ENCODE data around the gene ABHD1.

The ABHD1 gene

GRCh38 chr2:27138111-27138510 lies 14.5 kb downstream of the ABHD1 start:
- DNase-seq = no peak

DNA sequence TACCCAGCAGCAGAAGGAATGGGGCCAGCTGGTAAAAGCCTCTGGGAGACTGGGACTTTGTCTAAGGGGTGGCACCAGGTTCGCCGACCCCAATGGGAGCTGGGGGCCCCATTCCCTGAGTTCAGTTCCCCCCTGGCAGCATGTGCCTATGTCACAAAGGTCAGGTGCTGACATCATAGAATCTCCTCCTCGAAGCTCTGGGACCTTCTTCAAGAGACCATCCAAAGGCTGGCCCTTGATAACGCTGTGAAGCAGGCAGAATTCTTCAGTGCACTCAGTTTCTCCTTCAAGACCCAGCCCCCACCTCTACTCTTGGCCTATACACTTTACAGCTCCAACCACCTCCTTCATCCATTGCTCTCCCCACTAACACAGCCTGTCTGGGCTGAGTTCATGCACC lies 15.7 kb downstream of the ABHD1 start, which contains the start of gene PRR30:
Gene PRR30 (minus strand): TSS at position 101 of the 400 bp plus-strand sequence. CDS start 1,081 bp downstream, outside the sequence.
- DNase-seq = no peak

DNA sequence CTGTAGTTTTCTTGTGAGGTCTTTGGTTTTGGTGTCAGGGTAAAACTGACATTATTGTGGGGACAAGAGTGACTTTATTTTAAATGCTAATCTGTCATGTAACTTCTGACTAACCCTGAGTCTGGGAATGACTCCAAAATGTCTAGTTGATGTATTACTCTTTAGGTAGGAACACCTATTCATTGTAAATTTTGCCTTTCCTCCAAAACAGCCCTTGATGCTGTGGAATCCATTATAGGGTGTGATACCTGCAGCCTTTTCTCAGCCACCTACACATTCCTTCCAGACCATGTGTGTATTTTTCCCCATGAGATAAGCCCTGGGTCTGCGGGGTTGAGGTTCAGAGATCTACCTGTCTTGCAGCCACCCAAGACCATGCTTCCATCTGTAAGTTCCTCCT lies 19.7 kb downstream of the ABHD1 start:
- DNase-seq = no peak

GRCh38 chr2:27145682-27146081 lies 22.1 kb downstream of the ABHD1 start:
- DNase-seq = no peak

DNA sequence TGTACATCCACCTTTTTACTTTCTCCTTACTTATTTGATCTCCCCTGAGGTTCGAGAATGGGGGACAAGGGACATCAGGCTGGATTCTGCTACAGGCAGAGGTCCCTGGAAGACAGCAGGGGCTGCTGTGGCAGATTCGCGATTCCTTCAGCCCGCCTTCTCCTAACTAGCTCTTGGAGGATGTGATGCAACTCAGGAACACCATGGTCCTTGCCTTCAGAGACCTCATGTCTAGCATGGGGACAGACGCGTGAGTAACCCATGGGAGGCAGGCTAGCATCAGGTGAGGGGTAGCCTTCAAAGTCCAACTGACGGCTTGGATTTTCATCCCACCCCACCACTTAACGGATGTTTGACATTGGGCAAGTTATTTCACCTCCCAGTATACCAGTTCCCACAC lies 24.3 kb downstream of the ABHD1 start:
- no peak for DNase-seq

DNA sequence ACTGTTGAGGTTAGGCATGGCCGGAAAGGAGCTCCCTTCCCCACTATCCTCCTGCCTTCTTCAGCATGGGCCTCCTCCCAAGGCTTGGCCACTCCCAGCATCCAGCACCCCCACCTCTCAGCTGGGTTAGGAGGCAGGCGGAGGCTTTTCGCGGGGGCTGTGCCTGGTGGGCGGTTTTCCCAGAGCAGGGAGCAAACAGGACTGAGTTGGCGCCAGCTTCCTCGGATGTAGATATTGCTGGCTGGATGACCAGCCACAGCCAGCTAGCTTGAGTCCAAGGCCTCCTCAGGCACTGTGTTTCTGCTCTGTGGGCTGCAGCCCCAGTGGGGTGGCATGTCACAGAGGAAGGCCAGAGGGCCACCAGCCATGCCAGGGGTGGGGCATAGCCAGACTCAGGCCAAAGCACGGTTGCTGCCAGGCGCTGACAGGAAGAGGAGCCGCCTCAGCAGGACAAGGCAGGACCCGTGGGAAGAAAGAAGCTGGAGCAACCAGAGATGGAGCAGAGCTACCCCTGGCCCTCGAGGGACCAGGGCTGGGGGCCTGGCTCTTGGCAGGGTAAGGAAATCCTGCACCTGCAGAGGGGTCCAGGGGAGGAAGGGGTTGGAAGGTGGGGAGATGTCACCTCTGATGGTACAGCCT lies 25.3 kb downstream of the ABHD1 start, which contains the start of gene TCF23:
Gene TCF23 (plus strand): TSS at position 204 of the 639 bp plus-strand sequence. CDS start 130 bp downstream, at position 334.
- DNase-seq = no peak

- DNase-seq = no peak
Measured at GRCh38 chr2:27149570-27150405, 26.2 kb downstream of the ABHD1 start.

GRCh38 chr2:27150639-27151230 lies 27.1 kb downstream of the ABHD1 start:
- DNase-seq = no peak

- DNase-seq = peak in 1 of 2 experiments; percentile 25
Measured at GRCh38 chr2:27152102-27152795, 28.6 kb downstream of the ABHD1 start.

- peak; percentile 40 to 64 for DNase-seq
Measured at GRCh38 chr2:27152796-27153464, 29.3 kb downstream of the ABHD1 start.

- no peak for DNase-seq
Measured at GRCh38 chr2:27154488-27154887, 30.9 kb downstream of the ABHD1 start.

GRCh38 chr2:27155069-27155520 lies 31.5 kb downstream of the ABHD1 start:
- DNase-seq = no peak

DNA sequence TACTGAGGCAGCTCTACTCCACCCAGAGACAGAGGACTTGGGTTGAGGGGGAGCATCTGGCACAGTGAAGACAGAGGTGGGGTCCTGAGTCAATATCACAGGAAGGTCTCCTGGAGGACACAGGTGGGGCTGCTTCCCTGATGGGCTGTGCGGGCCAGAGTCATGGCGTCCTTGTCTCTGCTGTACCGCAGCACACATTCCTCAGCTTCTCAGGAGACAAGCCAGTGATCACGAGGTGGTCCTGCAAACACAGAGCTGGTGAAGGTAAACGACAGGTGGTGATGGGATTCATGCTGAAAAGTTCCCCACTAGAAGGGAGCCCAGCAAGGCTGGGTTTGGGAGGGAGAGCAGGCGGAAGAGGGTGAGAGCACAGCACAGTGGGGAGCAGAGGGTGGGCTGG lies 34.9 kb downstream of the ABHD1 start:
- DNase-seq = no peak

GRCh38 chr2:27159271-27159670 lies 35.7 kb downstream of the ABHD1 start:
- DNase-seq = no peak

- no peak for DNase-seq
Measured at GRCh38 chr2:27160191-27160590, 36.6 kb downstream of the ABHD1 start.

DNA sequence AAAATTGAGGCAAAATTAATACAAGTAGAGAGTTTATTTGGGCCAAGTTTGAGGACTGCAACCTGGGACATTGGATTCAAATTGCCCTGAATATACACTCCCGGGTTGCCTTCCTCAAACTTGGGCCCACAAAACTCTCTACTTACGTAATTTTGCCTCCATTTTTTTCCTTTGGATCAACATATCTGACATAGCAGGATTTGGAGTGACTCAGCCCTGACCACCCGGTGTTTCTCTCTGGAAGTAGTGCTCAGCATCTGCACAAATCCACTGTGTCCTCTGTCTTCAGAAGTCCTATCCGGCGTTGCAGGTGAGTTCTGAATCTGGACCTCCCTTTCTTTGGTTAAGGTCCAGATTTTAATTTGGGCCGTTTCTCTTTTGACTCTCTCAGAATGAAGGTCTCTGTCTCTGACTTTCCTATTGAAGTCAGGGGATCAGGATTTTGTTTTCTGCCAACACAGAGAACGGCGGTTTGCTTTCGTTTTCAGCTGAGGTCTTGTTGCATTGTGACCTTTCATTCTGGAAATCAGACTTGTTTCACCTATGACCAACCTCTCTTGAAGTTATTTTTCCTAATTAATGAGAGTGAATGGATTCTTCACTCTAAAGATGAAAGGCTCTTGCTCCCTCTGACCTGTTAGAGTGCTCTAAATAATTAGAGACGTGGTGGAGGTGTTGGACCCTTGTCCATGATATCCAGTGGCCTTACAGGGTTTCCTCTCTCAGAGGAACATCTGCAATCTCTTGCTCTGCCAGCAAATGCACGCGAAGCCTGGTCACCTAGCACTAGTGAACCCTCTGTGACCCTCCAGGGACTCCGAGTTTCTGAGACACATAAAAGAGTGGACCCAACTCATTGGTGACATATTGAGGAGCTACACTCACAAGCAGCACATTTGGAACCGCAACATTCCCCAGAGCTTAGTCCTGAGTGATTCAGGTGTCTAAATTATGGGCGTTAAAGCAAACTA lies 38.8 kb downstream of the ABHD1 start:
- DNase-seq = no peak

GRCh38 chr2:27164960-27165763 lies 41.5 kb downstream of the ABHD1 start:
- DNase-seq = no peak

DNA sequence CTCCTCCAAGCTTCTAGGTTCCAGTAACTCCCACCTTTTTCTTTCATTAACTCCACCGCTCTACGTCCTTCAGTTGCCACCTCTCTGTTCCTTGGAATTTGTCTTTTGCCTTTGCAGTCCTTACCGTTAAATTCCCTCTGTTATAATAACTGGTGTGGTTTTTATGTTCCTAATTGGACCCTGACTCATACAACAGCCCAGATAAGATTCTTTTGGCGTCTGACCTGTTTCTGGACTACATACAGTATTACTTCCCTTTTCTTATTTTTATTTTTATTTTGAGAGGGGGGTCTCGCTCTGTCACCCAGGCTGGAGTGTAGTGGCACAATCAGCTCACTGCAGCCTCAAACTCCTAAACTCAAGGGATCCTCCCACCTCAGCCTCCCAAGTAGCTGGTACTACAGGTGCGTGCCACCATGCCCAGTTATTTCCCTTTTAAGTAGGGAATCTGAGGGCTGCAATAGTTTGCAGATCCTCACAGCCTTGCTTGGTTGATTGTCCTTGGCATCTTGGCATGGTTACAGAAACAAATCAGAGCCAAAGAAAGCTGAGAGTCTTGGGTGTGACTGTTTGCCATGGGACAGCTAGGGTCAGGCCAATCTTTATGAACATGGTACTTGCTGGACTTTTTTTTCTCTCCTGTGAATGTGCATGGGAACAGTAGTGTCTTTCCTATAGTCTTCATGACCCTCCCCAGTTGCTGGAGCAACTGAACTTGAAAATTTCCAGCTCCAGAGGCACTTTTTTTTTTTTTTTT lies 47.1 kb downstream of the ABHD1 start:
- no peak for DNase-seq

GRCh38 chr2:27171351-27171848 lies 47.8 kb downstream of the ABHD1 start:
- DNase-seq = peak in 1 of 2 experiments; percentile 17

All from SHP77 (cell line).